HepG2 (cell line): ENCODE results near the gene FNDC3B. TPM values are rescaled to one million over a fixed set of nuclear protein-coding genes. Genes with fewer than 3 reads are reported as not detected.

Experiments used
- CBX5 ChIP-seq: sonication (generic); formaldehyde crosslinking; IDR thresholded peaks from 2 replicates; pipeline ENCODE4 v1.4.0; 2020; ENCODE audit warnings: missing genetic modification reagents, borderline replicate concordance
- CHCHD3 ChIP-seq: sonication (generic); formaldehyde crosslinking; IDR thresholded peaks from 2 replicates; pipeline ENCODE4 v1.8.0; 2022; ENCODE audit warnings: mild to moderate bottlenecking, missing genetic modification reagents, moderate library complexity
- FOXJ3 ChIP-seq: sonication (generic); formaldehyde crosslinking; IDR thresholded peaks from 2 replicates; pipeline ENCODE4 v1.4.0; 2020; ENCODE audit warnings: missing genetic modification reagents, mild to moderate bottlenecking, borderline replicate concordance
- IKZF1 ChIP-seq: fragments of 450-650 bp; IDR thresholded peaks from 2 replicates; pipeline ENCODE4 v1.7.1; 2016
- IKZF4 ChIP-seq: sonication (generic); formaldehyde crosslinking; IDR thresholded peaks from 2 replicates; pipeline ENCODE4 v1.5.1; 2020; ENCODE audit warnings: borderline replicate concordance, mild to moderate bottlenecking, low read depth, missing genetic modification reagents; ENCODE audit errors: not compliant biosample characterization
- KLF9 ChIP-seq: IDR thresholded peaks from 2 replicates; pipeline ENCODE4 v1.6.1; 2016; ENCODE audit warnings: low read depth
- KMT2A ChIP-seq: sonication (generic); formaldehyde crosslinking; IDR thresholded peaks from 2 replicates; pipeline ENCODE4 v1.4.0; 2020; ENCODE audit warnings: missing genetic modification reagents
- NR2F2 ChIP-seq: IDR thresholded peaks from 2 replicates; pipeline ENCODE4 v1.6.1; 2012; ENCODE audit warnings: low read depth, inconsistent platforms, borderline replicate concordance
- RARA ChIP-seq: IDR thresholded peaks from 2 replicates; pipeline ENCODE4 v1.6.1; 2016; ENCODE audit warnings: missing genetic modification reagents, missing compliant biosample characterization
- SNAPC2 ChIP-seq: sonication (generic); formaldehyde crosslinking; IDR thresholded peaks from 2 replicates; pipeline ENCODE4 v1.8.1; 2022; ENCODE audit warnings: mild to moderate bottlenecking, missing genetic modification reagents
- TAF15 ChIP-seq: fragments of 200-400 bp; formaldehyde crosslinking; IDR thresholded peaks from one replicate; pipeline ENCODE4 v1.6.1; 2018; ENCODE audit warnings: mild to moderate bottlenecking, low read depth, low read length; ENCODE audit not compliant: poor library complexity, severe bottlenecking
- TBP ChIP-seq: sonication (generic); formaldehyde crosslinking; IDR thresholded peaks from 2 replicates; pipeline ENCODE4 v1.5.0; 2020; ENCODE audit warnings: missing genetic modification reagents
- ZNF124 ChIP-seq: sonication (generic); formaldehyde crosslinking; IDR thresholded peaks from 2 replicates; pipeline ENCODE4 v1.4.0; 2020; ENCODE audit warnings: missing genetic modification reagents
- ZNF468 ChIP-seq: sonication (generic); formaldehyde crosslinking; IDR thresholded peaks from 2 replicates; pipeline ENCODE4 v1.8.0; 2022; ENCODE audit warnings: mild to moderate bottlenecking, moderate library complexity, missing genetic modification reagents
- ZNF567 ChIP-seq: sonication (generic); formaldehyde crosslinking; IDR thresholded peaks from 2 replicates; pipeline ENCODE4 v1.8.1; 2023; ENCODE audit warnings: mild to moderate bottlenecking, missing genetic modification reagents, borderline replicate concordance
- polyA plus RNA-seq, 8 experiments: library from polyadenylated mRNA; depleted of rRNA in 3 of 8; stranded (reverse) in 7 of 8; unstranded in 1 of 8; fragments of >200 nt; fragmentation: Illumina TruSeq in 4 of 8; extraction: Trizol in 4 of 8; gene quantifications; 2 replicates each; pipeline versions ENCODE4 v1.2.1 to v1.2.3, GENCODE V29; 2011 to 2016; ENCODE audit warnings: low read depth in 4 of 8, missing spikeins in 1 of 8, mixed read lengths in 1 of 8; ENCODE audit not compliant: insufficient read depth in 1 of 8
- total RNA-seq, 5 experiments: library from RNA; depleted of rRNA; stranded (reverse); fragments of >200 nt; fragmentation: Illumina TruSeq; extraction: Trizol; gene quantifications; 2 replicates each; pipeline ENCODE4 v1.2.3, GENCODE V29; 2016; ENCODE audit warnings: low read depth in 1 of 5
- TF ChIP-seq, protein P1 (sequence below): sonication (generic); formaldehyde crosslinking; IDR thresholded peaks from 2 replicates; pipeline ENCODE4 v1.8.0; 2022; ENCODE audit warnings: missing genetic modification reagents, low read depth, mild to moderate bottlenecking, borderline replicate concordance
- TF ChIP-seq, protein P2 (sequence below): sonication (generic); formaldehyde crosslinking; IDR thresholded peaks from 2 replicates; pipeline ENCODE4 v1.8.0; 2022; ENCODE audit warnings: missing genetic modification reagents, mild to moderate bottlenecking, moderate library complexity, borderline replicate concordance
- TF ChIP-seq, protein P3 (sequence below): sonication (generic); formaldehyde crosslinking; IDR thresholded peaks from 2 replicates; pipeline ENCODE4 v1.9.0; 2021; ENCODE audit warnings: missing genetic modification reagents, borderline replicate concordance
- TF ChIP-seq, protein P4 (sequence below): sonication (generic); formaldehyde crosslinking; IDR thresholded peaks from 2 replicates; pipeline ENCODE4 v1.5.1; 2020; ENCODE audit warnings: missing genetic modification reagents, mild to moderate bottlenecking, borderline replicate concordance
- TF ChIP-seq, protein P5 (sequence below): IDR thresholded peaks from 2 replicates; pipeline ENCODE4 v1.6.1; 2016; ENCODE audit warnings: missing biosample characterization, missing genetic modification reagents, low read depth
- TF ChIP-seq, protein P6 (sequence below): sonication (generic); formaldehyde crosslinking; IDR thresholded peaks from 2 replicates; pipeline ENCODE4 v1.4.0; 2020; ENCODE audit warnings: missing genetic modification reagents

The FNDC3B gene
- total and polyA plus RNA-seq, 2 of the 13 experiments (the other 11 are each of a cell fraction or from before 2014, with no cell fraction given), result 74.8 to 103 TPM

DNA sequence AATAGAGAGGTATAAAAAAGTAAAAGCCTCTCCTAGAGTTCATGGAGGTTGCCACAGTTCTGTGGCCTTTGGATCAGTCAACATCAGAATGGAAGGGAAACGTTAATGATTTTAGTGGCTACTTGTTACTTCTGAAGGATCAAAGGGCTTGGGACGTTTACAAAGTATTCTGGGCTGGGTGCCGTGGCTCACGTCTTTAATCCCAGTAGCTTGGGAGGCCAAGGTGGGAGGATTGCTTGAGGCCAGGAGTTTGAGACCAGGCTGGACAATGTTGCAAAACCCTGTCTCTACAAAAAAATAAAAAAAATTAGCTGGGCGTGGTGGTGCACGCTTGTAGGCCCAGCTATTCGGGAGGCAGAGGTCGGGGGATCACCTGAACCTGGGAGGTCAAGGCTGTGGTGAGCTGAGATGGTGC, 44.6 kb downstream of the FNDC3B start (continued):
- TF ChIP-seq, protein P1, sequence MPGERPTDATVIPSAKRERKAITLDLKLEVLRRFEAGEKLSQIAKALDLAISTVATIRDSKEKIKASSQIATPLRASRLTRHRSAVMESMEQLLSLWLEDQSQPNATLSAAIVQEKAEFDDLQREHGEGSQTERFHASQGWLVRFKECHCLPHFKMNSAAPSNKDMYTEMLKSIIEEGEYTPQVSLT (CRISPR knock-in tag), result no peak
- no peak for TF ChIP-seq TAF15
- no peak for TF ChIP-seq KMT2A (CRISPR knock-in tag)
- TF ChIP-seq KLF9 (CRISPR knock-in tag), result no peak
- TF ChIP-seq IKZF1, result no peak
- TF ChIP-seq TBP (CRISPR knock-in tag), result no peak
- TF ChIP-seq ZNF124 (CRISPR knock-in tag), result no peak
- TF ChIP-seq, protein P2, sequence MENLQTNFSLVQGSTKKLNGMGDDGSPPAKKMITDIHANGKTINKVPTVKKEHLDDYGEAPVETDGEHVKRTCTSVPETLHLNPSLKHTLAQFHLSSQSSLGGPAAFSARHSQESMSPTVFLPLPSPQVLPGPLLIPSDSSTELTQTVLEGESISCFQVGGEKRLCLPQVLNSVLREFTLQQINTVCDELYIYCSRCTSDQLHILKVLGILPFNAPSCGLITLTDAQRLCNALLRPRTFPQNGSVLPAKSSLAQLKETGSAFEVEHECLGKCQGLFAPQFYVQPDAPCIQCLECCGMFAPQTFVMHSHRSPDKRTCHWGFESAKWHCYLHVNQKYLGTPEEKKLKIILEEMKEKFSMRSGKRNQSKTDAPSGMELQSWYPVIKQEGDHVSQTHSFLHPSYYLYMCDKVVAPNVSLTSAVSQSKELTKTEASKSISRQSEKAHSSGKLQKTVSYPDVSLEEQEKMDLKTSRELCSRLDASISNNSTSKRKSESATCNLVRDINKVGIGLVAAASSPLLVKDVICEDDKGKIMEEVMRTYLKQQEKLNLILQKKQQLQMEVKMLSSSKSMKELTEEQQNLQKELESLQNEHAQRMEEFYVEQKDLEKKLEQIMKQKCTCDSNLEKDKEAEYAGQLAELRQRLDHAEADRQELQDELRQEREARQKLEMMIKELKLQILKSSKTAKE (CRISPR knock-in tag), result no peak; the same call in 1 of the 2 replicates
- TF ChIP-seq, protein P3, sequence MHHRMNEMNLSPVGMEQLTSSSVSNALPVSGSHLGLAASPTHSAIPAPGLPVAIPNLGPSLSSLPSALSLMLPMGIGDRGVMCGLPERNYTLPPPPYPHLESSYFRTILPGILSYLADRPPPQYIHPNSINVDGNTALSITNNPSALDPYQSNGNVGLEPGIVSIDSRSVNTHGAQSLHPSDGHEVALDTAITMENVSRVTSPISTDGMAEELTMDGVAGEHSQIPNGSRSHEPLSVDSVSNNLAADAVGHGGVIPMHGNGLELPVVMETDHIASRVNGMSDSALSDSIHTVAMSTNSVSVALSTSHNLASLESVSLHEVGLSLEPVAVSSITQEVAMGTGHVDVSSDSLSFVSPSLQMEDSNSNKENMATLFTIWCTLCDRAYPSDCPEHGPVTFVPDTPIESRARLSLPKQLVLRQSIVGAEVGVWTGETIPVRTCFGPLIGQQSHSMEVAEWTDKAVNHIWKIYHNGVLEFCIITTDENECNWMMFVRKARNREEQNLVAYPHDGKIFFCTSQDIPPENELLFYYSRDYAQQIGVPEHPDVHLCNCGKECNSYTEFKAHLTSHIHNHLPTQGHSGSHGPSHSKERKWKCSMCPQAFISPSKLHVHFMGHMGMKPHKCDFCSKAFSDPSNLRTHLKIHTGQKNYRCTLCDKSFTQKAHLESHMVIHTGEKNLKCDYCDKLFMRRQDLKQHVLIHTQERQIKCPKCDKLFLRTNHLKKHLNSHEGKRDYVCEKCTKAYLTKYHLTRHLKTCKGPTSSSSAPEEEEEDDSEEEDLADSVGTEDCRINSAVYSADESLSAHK, result no peak
- peak; percentile 82; the same call in 1 of the 2 replicates for TF ChIP-seq FOXJ3 (CRISPR knock-in tag)
- TF ChIP-seq, protein P4, sequence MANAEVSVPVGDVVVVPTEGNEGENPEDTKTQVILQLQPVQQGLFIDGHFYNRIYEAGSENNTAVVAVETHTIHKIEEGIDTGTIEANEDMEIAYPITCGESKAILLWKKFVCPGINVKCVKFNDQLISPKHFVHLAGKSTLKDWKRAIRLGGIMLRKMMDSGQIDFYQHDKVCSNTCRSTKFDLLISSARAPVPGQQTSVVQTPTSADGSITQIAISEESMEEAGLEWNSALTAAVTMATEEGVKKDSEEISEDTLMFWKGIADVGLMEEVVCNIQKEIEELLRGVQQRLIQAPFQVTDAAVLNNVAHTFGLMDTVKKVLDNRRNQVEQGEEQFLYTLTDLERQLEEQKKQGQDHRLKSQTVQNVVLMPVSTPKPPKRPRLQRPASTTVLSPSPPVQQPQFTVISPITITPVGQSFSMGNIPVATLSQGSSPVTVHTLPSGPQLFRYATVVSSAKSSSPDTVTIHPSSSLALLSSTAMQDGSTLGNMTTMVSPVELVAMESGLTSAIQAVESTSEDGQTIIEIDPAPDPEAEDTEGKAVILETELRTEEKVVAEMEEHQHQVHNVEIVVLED (CRISPR knock-in tag), result no peak
- TF ChIP-seq ZNF567 (CRISPR knock-in tag), result no peak
- TF ChIP-seq, protein P5, sequence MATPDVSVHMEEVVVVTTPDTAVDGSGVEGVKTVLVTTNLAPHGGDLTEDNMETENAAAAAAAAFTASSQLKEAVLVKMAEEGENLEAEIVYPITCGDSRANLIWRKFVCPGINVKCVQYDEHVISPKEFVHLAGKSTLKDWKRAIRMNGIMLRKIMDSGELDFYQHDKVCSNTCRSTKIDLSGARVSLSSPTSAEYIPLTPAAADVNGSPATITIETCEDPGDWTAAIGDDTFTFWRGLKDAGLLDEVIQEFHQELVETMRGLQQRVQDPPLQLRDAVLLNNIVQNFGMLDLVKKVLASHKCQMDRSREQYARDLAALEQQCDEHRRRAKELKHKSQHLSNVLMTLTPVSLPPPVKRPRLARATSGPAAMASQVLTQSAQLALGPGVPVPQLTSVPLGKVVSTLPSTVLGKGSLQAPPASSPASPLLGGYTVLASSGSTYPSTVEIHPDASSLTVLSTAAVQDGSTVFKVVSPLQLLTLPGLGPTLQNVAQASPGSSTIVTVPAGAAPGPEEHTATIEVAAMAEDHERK, result no peak
- TF ChIP-seq ZNF468 (CRISPR knock-in tag), result no peak
- TF ChIP-seq SNAPC2 (CRISPR knock-in tag), result no peak
- TF ChIP-seq, protein P6, sequence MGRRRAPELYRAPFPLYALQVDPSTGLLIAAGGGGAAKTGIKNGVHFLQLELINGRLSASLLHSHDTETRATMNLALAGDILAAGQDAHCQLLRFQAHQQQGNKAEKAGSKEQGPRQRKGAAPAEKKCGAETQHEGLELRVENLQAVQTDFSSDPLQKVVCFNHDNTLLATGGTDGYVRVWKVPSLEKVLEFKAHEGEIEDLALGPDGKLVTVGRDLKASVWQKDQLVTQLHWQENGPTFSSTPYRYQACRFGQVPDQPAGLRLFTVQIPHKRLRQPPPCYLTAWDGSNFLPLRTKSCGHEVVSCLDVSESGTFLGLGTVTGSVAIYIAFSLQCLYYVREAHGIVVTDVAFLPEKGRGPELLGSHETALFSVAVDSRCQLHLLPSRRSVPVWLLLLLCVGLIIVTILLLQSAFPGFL (CRISPR knock-in tag), result no peak
- no peak for TF ChIP-seq IKZF4 (CRISPR knock-in tag)
- no peak; the same call in 1 of the 2 replicates for TF ChIP-seq CBX5
- peak; percentile 91 for TF ChIP-seq RARA (CRISPR knock-in tag)
- no peak for TF ChIP-seq CHCHD3
- TF ChIP-seq NR2F2, result peak; percentile 88
